ENCODE data around the gene TRIM54.
"Not testable (repeated sequence)": the region's sequence is repeated elsewhere in the genome, so short reads cannot be mapped to it uniquely, and the experiment has no call there.

GRCh38 chr2:27319839-27320238 is 37.6 kb downstream of the TRIM54 start:
- TF ChIP-seq, protein P1, sequence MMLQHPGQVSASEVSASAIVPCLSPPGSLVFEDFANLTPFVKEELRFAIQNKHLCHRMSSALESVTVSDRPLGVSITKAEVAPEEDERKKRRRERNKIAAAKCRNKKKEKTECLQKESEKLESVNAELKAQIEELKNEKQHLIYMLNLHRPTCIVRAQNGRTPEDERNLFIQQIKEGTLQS (IDR thresholded peaks at IDR 0.05; ENCODE audit: insufficient read depth, low read depth, low read length): not testable (repeated sequence)
- TF ChIP-seq, protein P2, sequence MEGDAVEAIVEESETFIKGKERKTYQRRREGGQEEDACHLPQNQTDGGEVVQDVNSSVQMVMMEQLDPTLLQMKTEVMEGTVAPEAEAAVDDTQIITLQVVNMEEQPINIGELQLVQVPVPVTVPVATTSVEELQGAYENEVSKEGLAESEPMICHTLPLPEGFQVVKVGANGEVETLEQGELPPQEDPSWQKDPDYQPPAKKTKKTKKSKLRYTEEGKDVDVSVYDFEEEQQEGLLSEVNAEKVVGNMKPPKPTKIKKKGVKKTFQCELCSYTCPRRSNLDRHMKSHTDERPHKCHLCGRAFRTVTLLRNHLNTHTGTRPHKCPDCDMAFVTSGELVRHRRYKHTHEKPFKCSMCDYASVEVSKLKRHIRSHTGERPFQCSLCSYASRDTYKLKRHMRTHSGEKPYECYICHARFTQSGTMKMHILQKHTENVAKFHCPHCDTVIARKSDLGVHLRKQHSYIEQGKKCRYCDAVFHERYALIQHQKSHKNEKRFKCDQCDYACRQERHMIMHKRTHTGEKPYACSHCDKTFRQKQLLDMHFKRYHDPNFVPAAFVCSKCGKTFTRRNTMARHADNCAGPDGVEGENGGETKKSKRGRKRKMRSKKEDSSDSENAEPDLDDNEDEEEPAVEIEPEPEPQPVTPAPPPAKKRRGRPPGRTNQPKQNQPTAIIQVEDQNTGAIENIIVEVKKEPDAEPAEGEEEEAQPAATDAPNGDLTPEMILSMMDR (IDR thresholded peaks at IDR 0.05; ENCODE audit: control extremely low read depth in 1 of 3, insufficient read depth in 1 of 3, low read depth in 1 of 3, low read length in 3 of 3): not testable (repeated sequence)
- not testable (repeated sequence) for TF ChIP-seq BCL11A (IDR thresholded peaks at IDR 0.05; ENCODE audit: low read depth in 2 of 2, low read length in 2 of 2); RFX5 (IDR thresholded peaks at IDR 0.05; ENCODE audit: borderline replicate concordance, low read depth, low read length); POLR2A (IDR thresholded peaks at IDR 0.05; ENCODE audit: control extremely low read depth in 1 of 2, low read depth in 2 of 2, low read length in 2 of 2); EZH2 (IDR thresholded peaks at IDR 0.05; ENCODE audit: low read depth, low read length, severe bottlenecking); TCF12 (IDR thresholded peaks at IDR 0.05; ENCODE audit: low read depth, low read length); MAX (IDR thresholded peaks at IDR 0.05); RAD21 (IDR thresholded peaks at IDR 0.05 in 1 of 2, conservative IDR thresholded peaks at IDR 0.05 in 1 of 2; ENCODE audit: low read depth in 2 of 2, low read length in 2 of 2); SIN3A (conservative IDR thresholded peaks at IDR 0.05 in 1 of 2, IDR thresholded peaks at IDR 0.05 in 1 of 2; ENCODE audit: low read depth in 1 of 2, low read length in 2 of 2); CEBPB (IDR thresholded peaks at IDR 0.05; ENCODE audit: low read depth, low read length)
- TF ChIP-seq, protein P3, sequence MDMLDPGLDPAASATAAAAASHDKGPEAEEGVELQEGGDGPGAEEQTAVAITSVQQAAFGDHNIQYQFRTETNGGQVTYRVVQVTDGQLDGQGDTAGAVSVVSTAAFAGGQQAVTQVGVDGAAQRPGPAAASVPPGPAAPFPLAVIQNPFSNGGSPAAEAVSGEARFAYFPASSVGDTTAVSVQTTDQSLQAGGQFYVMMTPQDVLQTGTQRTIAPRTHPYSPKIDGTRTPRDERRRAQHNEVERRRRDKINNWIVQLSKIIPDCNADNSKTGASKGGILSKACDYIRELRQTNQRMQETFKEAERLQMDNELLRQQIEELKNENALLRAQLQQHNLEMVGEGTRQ (IDR thresholded peaks at IDR 0.05; ENCODE audit: low read length): not testable (repeated sequence)

Data from H1 (cell line).